Stimulated activated CD4-positive, alpha-beta T cell treated with anti-CD3 and anti-CD28 coated beads, TNF-alpha, amount 100 ng/mL, for 4 hours (primary cell): ENCODE results near the gene LINGO4.
A peak's percentile ranks its signal among the peaks of the same experiment; 100 is the strongest.

Experiments
- DNase-seq, 3 experiments: peaks; one replicate each; pipeline ENCODE4 v3.0.0-alpha.2; 2020; ENCODE audit warnings: low read depth in 3 of 3

Gene LINGO4

GRCh38 chr1:151833172-151833900 lies 28.1 kb upstream of the LINGO4 start:
- no peak for DNase-seq

GRCh38 chr1:151832318-151832980 lies 27.2 kb upstream of the LINGO4 start:
- no peak for DNase-seq

- no peak for DNase-seq
Observed at GRCh38 chr1:151831605-151832004, 26.4 kb upstream of the LINGO4 start, which contains the start of gene RORC. TSS of gene RORC (minus strand) at chr1:151831802. CDS start at chr1:151831764, 38 bp downstream.

GRCh38 chr1:151831256-151831591 lies 26.0 kb upstream of the LINGO4 start:
- no peak for DNase-seq

- no peak for DNase-seq
Observed at GRCh38 chr1:151830055-151830454, 24.8 kb upstream of the LINGO4 start.

- DNase-seq = no peak
Observed at GRCh38 chr1:151829352-151830046, 24.3 kb upstream of the LINGO4 start.

- no peak for DNase-seq
Observed at GRCh38 chr1:151828921-151829320, 23.7 kb upstream of the LINGO4 start.

GRCh38 chr1:151827853-151828252 lies 22.6 kb upstream of the LINGO4 start:
- no peak for DNase-seq

- peak in 1 of 3 experiments; percentile 38 for DNase-seq
Observed at GRCh38 chr1:151825751-151826660, 20.8 kb upstream of the LINGO4 start.

- DNase-seq = no peak
Observed at GRCh38 chr1:151825204-151825603, 20.0 kb upstream of the LINGO4 start.

GRCh38 chr1:151823175-151823574 lies 18.0 kb upstream of the LINGO4 start:
- DNase-seq = no peak

GRCh38 chr1:151822404-151822803 lies 17.2 kb upstream of the LINGO4 start:
- DNase-seq = peak in 2 of 3 experiments; percentile 48

GRCh38 chr1:151820940-151821339 lies 15.7 kb upstream of the LINGO4 start:
- DNase-seq = no peak

GRCh38 chr1:151819976-151820623 lies 14.9 kb upstream of the LINGO4 start:
- DNase-seq = no peak

GRCh38 chr1:151819227-151819835 lies 14.1 kb upstream of the LINGO4 start:
- no peak for DNase-seq

- no peak for DNase-seq
Observed at GRCh38 chr1:151817353-151817730, 12.1 kb upstream of the LINGO4 start.

GRCh38 chr1:151816548-151817352 lies 11.5 kb upstream of the LINGO4 start:
- DNase-seq = no peak

GRCh38 chr1:151815716-151816327 lies 10.6 kb upstream of the LINGO4 start:
- DNase-seq = no peak

- no peak for DNase-seq
Observed at GRCh38 chr1:151814971-151815545, 9.8 kb upstream of the LINGO4 start.
